HepG2 (cell line): Measurements from ENCODE around the gene MRAP. TPM values are rescaled to one million over a fixed set of nuclear protein-coding genes. Genes with fewer than 3 reads are reported as not detected.

Experiments used
- CHD4 ChIP-seq: fragments of 200-600 bp; sonication (generic); IDR thresholded peaks from 2 replicates; pipeline ENCODE4 v1.7.0; 2017; ENCODE audit warnings: mild to moderate bottlenecking, low read length, borderline replicate concordance
- EP300 ChIP-seq, 3 experiments: sonication (generic) in 1 of 3; formaldehyde crosslinking in 1 of 3; IDR thresholded peaks; 2 replicates each; pipeline versions ENCODE4 v1.5.1 to v1.6.1; 2011 to 2020; ENCODE audit warnings: low read depth in 2 of 3, low read length in 2 of 3, borderline replicate concordance in 1 of 3, improper control_type of control experiment in 1 of 3, mild to moderate bottlenecking in 1 of 3, missing genetic modification reagents in 1 of 3, moderate library complexity in 1 of 3
- HNRNPL ChIP-seq: fragments of 200-400 bp; formaldehyde crosslinking; IDR thresholded peaks from 2 replicates; pipeline ENCODE4 v1.6.1; 2017; ENCODE audit warnings: mild to moderate bottlenecking, low read depth, low read length
- HOXD1 ChIP-seq: sonication (generic); formaldehyde crosslinking; IDR thresholded peaks from 2 replicates; pipeline ENCODE4 v1.5.0; 2020; ENCODE audit warnings: missing genetic modification reagents
- MYNN ChIP-seq: sonication (generic); formaldehyde crosslinking; IDR thresholded peaks from 2 replicates; pipeline ENCODE4 v1.4.0; 2020; ENCODE audit warnings: mild to moderate bottlenecking, low read depth, missing genetic modification reagents
- NFIB ChIP-seq: sonication (generic); formaldehyde crosslinking; IDR thresholded peaks from 2 replicates; pipeline ENCODE4 v1.9.0; 2021; ENCODE audit warnings: missing genetic modification reagents, mild to moderate bottlenecking, borderline replicate concordance
- NKX3-1 ChIP-seq: sonication (generic); formaldehyde crosslinking; IDR thresholded peaks from 2 replicates; pipeline ENCODE4 v1.5.0; 2020; ENCODE audit warnings: missing genetic modification reagents
- NR3C1 ChIP-seq: sonication (generic); formaldehyde crosslinking; IDR thresholded peaks from 2 replicates; pipeline ENCODE4 v1.4.0; 2020; ENCODE audit warnings: missing genetic modification reagents
- PHF5A ChIP-seq: IDR thresholded peaks from one replicate; pipeline ENCODE4 v1.6.1; 2018; ENCODE audit warnings: low read depth, missing genetic modification reagents; ENCODE audit not compliant: unreplicated experiment
- RCOR2 ChIP-seq: IDR thresholded peaks from 2 replicates; pipeline ENCODE4 v1.6.1; 2016; ENCODE audit warnings: missing biosample characterization, missing genetic modification reagents
- SALL2 ChIP-seq: sonication (generic); formaldehyde crosslinking; IDR thresholded peaks from 2 replicates; pipeline ENCODE4 v1.8.1; 2023; ENCODE audit warnings: mild to moderate bottlenecking, missing genetic modification reagents, inconsistent platforms
- SIN3A ChIP-seq: IDR thresholded peaks from 2 replicates; pipeline ENCODE4 v1.6.1; 2011; ENCODE audit warnings: low read depth, mild to moderate bottlenecking, control low read depth, low read length, borderline replicate concordance
- ZC3H4 ChIP-seq: sonication (generic); formaldehyde crosslinking; IDR thresholded peaks from 2 replicates; pipeline ENCODE4 v1.4.0; 2020; ENCODE audit warnings: missing genetic modification reagents, borderline replicate concordance
- ZMYM3 ChIP-seq: sonication (generic); formaldehyde crosslinking; IDR thresholded peaks from 2 replicates; pipeline ENCODE4 v1.5.1; 2020; ENCODE audit warnings: mild to moderate bottlenecking, missing genetic modification reagents
- ZNF121 ChIP-seq: sonication (generic); formaldehyde crosslinking; IDR thresholded peaks from 2 replicates; pipeline ENCODE4 v1.5.0; 2020; ENCODE audit warnings: mild to moderate bottlenecking, missing genetic modification reagents
- ZNF143 ChIP-seq: sonication (generic); formaldehyde crosslinking; IDR thresholded peaks from 2 replicates; pipeline ENCODE4 v1.4.0; 2020; ENCODE audit warnings: missing genetic modification reagents
- ZNF549 ChIP-seq: sonication (generic); formaldehyde crosslinking; IDR thresholded peaks from 2 replicates; pipeline ENCODE4 v1.5.0; 2020; ENCODE audit warnings: missing genetic modification reagents
- ZNF776 ChIP-seq: sonication (generic); formaldehyde crosslinking; IDR thresholded peaks from 2 replicates; pipeline ENCODE4 v1.4.0; 2020; ENCODE audit warnings: mild to moderate bottlenecking, missing genetic modification reagents
- polyA plus RNA-seq, 8 experiments: library from polyadenylated mRNA; depleted of rRNA in 3 of 8; stranded (reverse) in 7 of 8; unstranded in 1 of 8; fragments of >200 nt; fragmentation: Illumina TruSeq in 4 of 8; extraction: Trizol in 4 of 8; gene quantifications; 2 replicates each; pipeline versions ENCODE4 v1.2.1 to v1.2.3, GENCODE V29; 2011 to 2016; ENCODE audit warnings: low read depth in 4 of 8, missing spikeins in 1 of 8, mixed read lengths in 1 of 8; ENCODE audit not compliant: insufficient read depth in 1 of 8
- total RNA-seq, 5 experiments: library from RNA; depleted of rRNA; stranded (reverse); fragments of >200 nt; fragmentation: Illumina TruSeq; extraction: Trizol; gene quantifications; 2 replicates each; pipeline ENCODE4 v1.2.3, GENCODE V29; 2016; ENCODE audit warnings: low read depth in 1 of 5
- TF ChIP-seq, protein P1 (sequence below): sonication (generic); formaldehyde crosslinking; IDR thresholded peaks from 2 replicates; pipeline ENCODE4 v1.8.1; 2023; ENCODE audit warnings: mild to moderate bottlenecking, moderate library complexity, missing genetic modification reagents
- TF ChIP-seq, protein P2 (sequence below): sonication (generic); formaldehyde crosslinking; IDR thresholded peaks from 2 replicates; pipeline ENCODE4 v1.5.0; 2020; ENCODE audit warnings: mild to moderate bottlenecking, low read depth, missing genetic modification reagents, borderline replicate concordance
- TF ChIP-seq, protein P3 (sequence below): fragments of 450-650 bp; IDR thresholded peaks from 2 replicates; pipeline ENCODE4 v1.6.1; 2017; ENCODE audit warnings: mild to moderate bottlenecking
- TF ChIP-seq, protein P4 (sequence below): sonication (generic); formaldehyde crosslinking; IDR thresholded peaks from 2 replicates; pipeline ENCODE4 v1.8.1; 2022; ENCODE audit warnings: mild to moderate bottlenecking, missing genetic modification reagents
- TF ChIP-seq, protein P5 (sequence below): sonication (generic); formaldehyde crosslinking; IDR thresholded peaks from 2 replicates; pipeline ENCODE4 v1.4.0; 2020; ENCODE audit warnings: missing genetic modification reagents

Gene MRAP
- total and polyA plus RNA-seq, 2 of the 13 experiments (the other 11 are each of a cell fraction or from before 2014, with no cell fraction given) = 0.46 to 1.2 TPM

DNA sequence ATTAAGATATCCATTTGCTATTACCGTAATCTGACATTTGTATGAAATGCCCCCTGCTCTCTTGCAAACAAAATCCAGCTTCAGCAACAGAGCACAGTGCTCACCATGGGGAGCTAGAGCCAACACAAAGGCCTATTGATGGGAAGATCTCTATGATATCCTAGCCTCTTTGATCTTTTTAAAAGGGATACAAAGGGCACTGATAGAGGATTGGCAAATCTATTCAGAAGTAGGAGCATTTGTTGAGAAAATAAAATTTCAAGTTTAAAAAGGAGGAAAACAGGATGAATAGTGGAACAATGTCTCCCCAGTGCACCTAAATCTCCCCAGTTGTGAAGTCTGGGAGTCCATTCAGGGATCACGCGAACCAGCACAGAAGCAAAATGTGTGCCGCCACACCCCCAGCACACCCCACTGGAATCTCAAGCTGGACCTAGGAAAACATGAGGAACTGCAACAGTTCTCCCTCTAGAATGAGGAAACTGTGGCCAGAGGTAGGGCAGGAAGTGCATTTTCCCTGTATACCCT lies 32.2 kb downstream of the MRAP start (continued):
- TF ChIP-seq EP300 (IDR thresholded peaks at IDR 0.05; ENCODE audit: low read depth in 2 of 2, low read length in 2 of 2) = peak in 1 of 2 experiments; percentile 80; a peak in 2 of 4 replicates
- TF ChIP-seq EP300 (CRISPR knock-in tag; IDR thresholded peaks at IDR 0.05; ENCODE audit: borderline replicate concordance) = no peak; the same call in 1 of the 2 replicates
- peak; percentile 19; the same call in 1 of the 2 replicates for TF ChIP-seq RCOR2
- TF ChIP-seq ZMYM3 = no peak
- TF ChIP-seq, protein P1, sequence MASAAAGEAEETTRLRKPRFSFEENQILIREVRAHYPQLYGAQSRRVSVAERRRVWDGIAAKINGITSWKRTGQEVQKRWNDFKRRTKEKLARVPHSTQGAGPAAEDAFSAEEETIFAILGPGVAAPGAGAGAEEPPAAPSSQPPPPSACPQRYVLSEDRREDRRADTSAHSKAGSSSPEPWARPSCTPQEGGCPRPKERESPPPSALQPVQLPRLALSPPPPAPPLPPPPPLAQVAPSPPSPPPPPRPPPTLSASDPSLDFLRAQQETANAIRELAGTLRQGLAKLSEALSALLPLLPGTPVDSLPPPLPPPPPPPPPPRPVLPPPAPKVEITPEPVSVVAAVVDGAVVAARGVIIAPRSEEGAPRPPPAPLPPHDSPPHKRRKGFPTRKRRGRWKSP (CRISPR knock-in tag) = 0 out of 2 replicates have a peak, but pooled peaks have one; percentile 31
- peak; percentile 30; the same call in 1 of the 2 replicates for TF ChIP-seq ZNF143 (CRISPR knock-in tag)
- no peak for TF ChIP-seq SALL2
- no peak for TF ChIP-seq NR3C1 (CRISPR knock-in tag)
- TF ChIP-seq, protein P2, sequence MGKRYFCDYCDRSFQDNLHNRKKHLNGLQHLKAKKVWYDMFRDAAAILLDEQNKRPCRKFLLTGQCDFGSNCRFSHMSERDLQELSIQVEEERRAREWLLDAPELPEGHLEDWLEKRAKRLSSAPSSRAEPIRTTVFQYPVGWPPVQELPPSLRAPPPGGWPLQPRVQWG (CRISPR knock-in tag) = no peak
- no peak for TF ChIP-seq MYNN (CRISPR knock-in tag)
- TF ChIP-seq NFIB = no peak
- TF ChIP-seq, protein P3, sequence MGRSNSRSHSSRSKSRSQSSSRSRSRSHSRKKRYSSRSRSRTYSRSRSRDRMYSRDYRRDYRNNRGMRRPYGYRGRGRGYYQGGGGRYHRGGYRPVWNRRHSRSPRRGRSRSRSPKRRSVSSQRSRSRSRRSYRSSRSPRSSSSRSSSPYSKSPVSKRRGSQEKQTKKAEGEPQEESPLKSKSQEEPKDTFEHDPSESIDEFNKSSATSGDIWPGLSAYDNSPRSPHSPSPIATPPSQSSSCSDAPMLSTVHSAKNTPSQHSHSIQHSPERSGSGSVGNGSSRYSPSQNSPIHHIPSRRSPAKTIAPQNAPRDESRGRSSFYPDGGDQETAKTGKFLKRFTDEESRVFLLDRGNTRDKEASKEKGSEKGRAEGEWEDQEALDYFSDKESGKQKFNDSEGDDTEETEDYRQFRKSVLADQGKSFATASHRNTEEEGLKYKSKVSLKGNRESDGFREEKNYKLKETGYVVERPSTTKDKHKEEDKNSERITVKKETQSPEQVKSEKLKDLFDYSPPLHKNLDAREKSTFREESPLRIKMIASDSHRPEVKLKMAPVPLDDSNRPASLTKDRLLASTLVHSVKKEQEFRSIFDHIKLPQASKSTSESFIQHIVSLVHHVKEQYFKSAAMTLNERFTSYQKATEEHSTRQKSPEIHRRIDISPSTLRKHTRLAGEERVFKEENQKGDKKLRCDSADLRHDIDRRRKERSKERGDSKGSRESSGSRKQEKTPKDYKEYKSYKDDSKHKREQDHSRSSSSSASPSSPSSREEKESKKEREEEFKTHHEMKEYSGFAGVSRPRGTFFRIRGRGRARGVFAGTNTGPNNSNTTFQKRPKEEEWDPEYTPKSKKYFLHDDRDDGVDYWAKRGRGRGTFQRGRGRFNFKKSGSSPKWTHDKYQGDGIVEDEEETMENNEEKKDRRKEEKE = no peak
- TF ChIP-seq ZNF549 (CRISPR knock-in tag) = no peak
- TF ChIP-seq ZC3H4 (CRISPR knock-in tag) = no peak
- no peak for TF ChIP-seq SIN3A
- TF ChIP-seq, protein P4, sequence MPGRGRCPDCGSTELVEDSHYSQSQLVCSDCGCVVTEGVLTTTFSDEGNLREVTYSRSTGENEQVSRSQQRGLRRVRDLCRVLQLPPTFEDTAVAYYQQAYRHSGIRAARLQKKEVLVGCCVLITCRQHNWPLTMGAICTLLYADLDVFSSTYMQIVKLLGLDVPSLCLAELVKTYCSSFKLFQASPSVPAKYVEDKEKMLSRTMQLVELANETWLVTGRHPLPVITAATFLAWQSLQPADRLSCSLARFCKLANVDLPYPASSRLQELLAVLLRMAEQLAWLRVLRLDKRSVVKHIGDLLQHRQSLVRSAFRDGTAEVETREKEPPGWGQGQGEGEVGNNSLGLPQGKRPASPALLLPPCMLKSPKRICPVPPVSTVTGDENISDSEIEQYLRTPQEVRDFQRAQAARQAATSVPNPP = no peak
- no peak for TF ChIP-seq ZNF121 (CRISPR knock-in tag)
- TF ChIP-seq HNRNPL = no peak
- TF ChIP-seq CHD4 = peak; percentile 81; the same call in 1 of the 2 replicates
- no peak for TF ChIP-seq ZNF776 (CRISPR knock-in tag)
- no peak for TF ChIP-seq NKX3-1 (CRISPR knock-in tag)
- no peak for TF ChIP-seq HOXD1
- peak; percentile 57 for TF ChIP-seq PHF5A (CRISPR knock-in tag)
- TF ChIP-seq, protein P5, sequence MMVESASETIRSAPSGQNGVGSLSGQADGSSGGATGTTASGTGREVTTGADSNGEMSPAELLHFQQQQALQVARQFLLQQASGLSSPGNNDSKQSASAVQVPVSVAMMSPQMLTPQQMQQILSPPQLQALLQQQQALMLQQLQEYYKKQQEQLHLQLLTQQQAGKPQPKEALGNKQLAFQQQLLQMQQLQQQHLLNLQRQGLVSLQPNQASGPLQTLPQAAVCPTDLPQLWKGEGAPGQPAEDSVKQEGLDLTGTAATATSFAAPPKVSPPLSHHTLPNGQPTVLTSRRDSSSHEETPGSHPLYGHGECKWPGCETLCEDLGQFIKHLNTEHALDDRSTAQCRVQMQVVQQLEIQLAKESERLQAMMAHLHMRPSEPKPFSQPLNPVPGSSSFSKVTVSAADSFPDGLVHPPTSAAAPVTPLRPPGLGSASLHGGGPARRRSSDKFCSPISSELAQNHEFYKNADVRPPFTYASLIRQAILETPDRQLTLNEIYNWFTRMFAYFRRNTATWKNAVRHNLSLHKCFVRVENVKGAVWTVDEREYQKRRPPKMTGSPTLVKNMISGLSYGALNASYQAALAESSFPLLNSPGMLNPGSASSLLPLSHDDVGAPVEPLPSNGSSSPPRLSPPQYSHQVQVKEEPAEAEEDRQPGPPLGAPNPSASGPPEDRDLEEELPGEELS (CRISPR knock-in tag) = peak; percentile 65; the same call in 1 of the 2 replicates
